ENCODE measurements around the gene TTL. TPM values are rescaled to one million over a fixed set of nuclear protein-coding genes. Genes with fewer than 3 reads are reported as not detected.
"Not testable (repeated sequence)": the region's sequence is repeated elsewhere in the genome, so short reads cannot be mapped to it uniquely, and the experiment has no call there.

The TTL gene
- polyA plus RNA-seq, 3 donors, result 2.7 to 13.9 (median 5.4) TPM

DNA sequence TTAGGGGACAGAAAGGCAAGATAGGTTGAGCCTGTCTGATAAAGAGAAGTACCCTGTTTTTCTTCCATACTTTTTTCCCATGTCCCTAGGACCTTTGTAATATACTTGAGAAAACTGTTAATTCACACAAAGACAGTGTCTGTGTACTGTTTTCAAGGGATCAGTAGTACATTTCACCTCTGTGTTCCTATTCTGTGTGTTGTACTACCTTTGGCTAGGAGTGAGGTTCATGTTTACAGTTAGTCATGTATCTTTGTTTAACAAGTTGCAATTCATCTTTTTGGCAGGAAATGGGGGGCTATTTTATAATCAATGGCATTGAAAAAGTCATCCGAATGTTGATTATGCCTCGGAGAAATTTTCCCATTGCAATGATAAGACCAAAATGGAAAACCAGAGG is 67.0 kb downstream of the TTL start:
- intact Hi-C loops (cut with micrococcal nuclease), result no loop called here
- H3K36me3 ChIP-seq (replicated peaks in 1 of 2; ENCODE audit: control insufficient read depth in 1 of 2, insufficient read depth in 2 of 2, low read length in 2 of 2), result peaks cover 66 to 79% of the 10 kb centered on the region in 2 donors

DNA sequence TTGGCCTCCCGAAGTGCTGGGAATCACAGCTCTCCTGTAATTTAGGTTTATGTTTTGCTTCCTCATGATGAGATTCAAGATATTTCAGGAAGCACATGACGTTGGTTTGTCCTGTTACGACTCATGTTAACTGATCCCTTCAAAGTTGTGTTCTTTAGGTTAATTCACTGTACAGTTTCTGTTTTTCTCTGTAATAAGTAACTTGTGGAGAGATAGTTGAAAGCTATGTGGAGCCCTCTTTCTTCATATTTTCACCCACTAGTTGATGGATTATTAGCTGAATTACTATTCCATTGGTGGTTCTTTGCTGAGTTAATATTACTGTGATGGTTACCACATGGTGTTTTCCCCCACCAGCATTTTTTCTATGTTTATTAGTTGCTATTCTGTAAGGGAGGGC is 84.1 kb downstream of the TTL start:
- intact Hi-C loops (cut with micrococcal nuclease), result no loop called here
- no peak overlapping the region for H3K9ac ChIP-seq (ENCODE audit: insufficient read depth, low read length, poor library complexity, severe bottlenecking)
- WGBS (ENCODE audit: insufficient coverage), result 29% methylated on average over 1 of the region's 3 CpGs
- H3K79me2 ChIP-seq (ENCODE audit: insufficient read depth, low read length), result no peaks in the 10 kb centered on the region
- Mint-ChIP-seq H3K4me1 (no peaks in the 10 kb centered on the region), H3K4me3 (no peak overlapping the region), H3K9me3 (peaks cover 0 to 6% (median 2%) of the 10 kb centered on the region in 7 donors), H3K36me3 (peaks cover 82 to 91% of the 10 kb centered on the region in 2 donors), H3K27me3 (ENCODE audit: low read depth in 3 of 3) (no peaks in the 10 kb centered on the region), H3K27ac (peak overlapping the region in 1 of 7 donors; percentile 18)
- no peak overlapping the region for H3K27ac ChIP-seq (ENCODE audit: low read depth in 1 of 2, low read length in 2 of 2)
- H3K4me3 ChIP-seq (replicated peaks in 1 of 3; ENCODE audit: low read depth in 2 of 3, low read length in 3 of 3), result no peak overlapping the region
- H3K4me1 ChIP-seq (ENCODE audit: control insufficient read depth in 1 of 2, insufficient read depth in 2 of 2, low read length in 2 of 2), result no peaks in the 10 kb centered on the region
- H3K36me3 ChIP-seq (replicated peaks in 1 of 2; ENCODE audit: control insufficient read depth in 1 of 2, insufficient read depth in 2 of 2, low read length in 2 of 2), result peaks cover 68 to 97% of the 10 kb centered on the region in 2 donors
- H2AFZ ChIP-seq (ENCODE audit: insufficient read depth, low read depth, low read length, poor library complexity, severe bottlenecking), result no peak overlapping the region
- H3K27me3 ChIP-seq (ENCODE audit: control insufficient read depth in 2 of 2, insufficient read depth in 2 of 2, low read length in 2 of 2), result no peaks in the 10 kb centered on the region
- no peak for DNase-seq
- no peaks in the 10 kb centered on the region for H3K9me3 ChIP-seq (replicated peaks in 1 of 2; ENCODE audit: control insufficient read depth in 1 of 2, insufficient read depth in 1 of 2, low read length in 2 of 2)
- no peak overlapping the region for H3K4me2 ChIP-seq (replicated peaks; ENCODE audit: extremely low read depth, low read length, poor library complexity, severe bottlenecking)
- no peaks in the 10 kb centered on the region for H4K20me1 ChIP-seq (ENCODE audit: insufficient read depth, low read length)
- TF ChIP-seq, protein P1, sequence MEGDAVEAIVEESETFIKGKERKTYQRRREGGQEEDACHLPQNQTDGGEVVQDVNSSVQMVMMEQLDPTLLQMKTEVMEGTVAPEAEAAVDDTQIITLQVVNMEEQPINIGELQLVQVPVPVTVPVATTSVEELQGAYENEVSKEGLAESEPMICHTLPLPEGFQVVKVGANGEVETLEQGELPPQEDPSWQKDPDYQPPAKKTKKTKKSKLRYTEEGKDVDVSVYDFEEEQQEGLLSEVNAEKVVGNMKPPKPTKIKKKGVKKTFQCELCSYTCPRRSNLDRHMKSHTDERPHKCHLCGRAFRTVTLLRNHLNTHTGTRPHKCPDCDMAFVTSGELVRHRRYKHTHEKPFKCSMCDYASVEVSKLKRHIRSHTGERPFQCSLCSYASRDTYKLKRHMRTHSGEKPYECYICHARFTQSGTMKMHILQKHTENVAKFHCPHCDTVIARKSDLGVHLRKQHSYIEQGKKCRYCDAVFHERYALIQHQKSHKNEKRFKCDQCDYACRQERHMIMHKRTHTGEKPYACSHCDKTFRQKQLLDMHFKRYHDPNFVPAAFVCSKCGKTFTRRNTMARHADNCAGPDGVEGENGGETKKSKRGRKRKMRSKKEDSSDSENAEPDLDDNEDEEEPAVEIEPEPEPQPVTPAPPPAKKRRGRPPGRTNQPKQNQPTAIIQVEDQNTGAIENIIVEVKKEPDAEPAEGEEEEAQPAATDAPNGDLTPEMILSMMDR (IDR thresholded peaks at IDR 0.05), result no peak

More for the DNA sequence above, 67.0 kb downstream of the TTL start:
- peaks cover 64 to 69% of the 10 kb centered on the region in 2 donors for H3K36me3 Mint-ChIP-seq
- peaks cover 4% of the 10 kb centered on the region for H3K4me1 Mint-ChIP-seq
- no peaks in the 10 kb centered on the region for H3K27me3 ChIP-seq (ENCODE audit: control insufficient read depth in 2 of 2, insufficient read depth in 2 of 2, low read length in 2 of 2)
- H3K27me3 Mint-ChIP-seq (ENCODE audit: low read depth in 3 of 3), result peaks cover 0 to 2% (median 0%) of the 10 kb centered on the region in 3 donors
- no peak overlapping the region for H3K4me3 ChIP-seq (replicated peaks in 1 of 3; ENCODE audit: low read depth in 2 of 3, low read length in 3 of 3)
- no peak overlapping the region for H3K27ac Mint-ChIP-seq
- H3K9me3 Mint-ChIP-seq, result no peaks in the 10 kb centered on the region
- H3K4me1 ChIP-seq (ENCODE audit: control insufficient read depth in 1 of 2, insufficient read depth in 2 of 2, low read length in 2 of 2), result no peaks in the 10 kb centered on the region
- H3K9me3 ChIP-seq (replicated peaks in 1 of 2; ENCODE audit: control insufficient read depth in 1 of 2, insufficient read depth in 1 of 2, low read length in 2 of 2), result no peaks in the 10 kb centered on the region
- H3K27ac ChIP-seq (ENCODE audit: low read depth in 1 of 2, low read length in 2 of 2), result no peak overlapping the region
- TF ChIP-seq, protein P1 (IDR thresholded peaks at IDR 0.05), result no peak
- no peak for DNase-seq
- H4K20me1 ChIP-seq (ENCODE audit: insufficient read depth, low read length), result no peaks in the 10 kb centered on the region
- no peak overlapping the region for H3K4me2 ChIP-seq (replicated peaks; ENCODE audit: extremely low read depth, low read length, poor library complexity, severe bottlenecking)
- no peak overlapping the region for H2AFZ ChIP-seq (ENCODE audit: insufficient read depth, low read depth, low read length, poor library complexity, severe bottlenecking)
- no peak overlapping the region for H3K9ac ChIP-seq (ENCODE audit: insufficient read depth, low read length, poor library complexity, severe bottlenecking)
- H3K79me2 ChIP-seq (ENCODE audit: insufficient read depth, low read length), result peaks cover 29% of the 10 kb centered on the region
- WGBS (ENCODE audit: insufficient coverage), result 100% methylated on average over 2 of the region's 2 CpGs
- H3K4me3 Mint-ChIP-seq, result no peak overlapping the region

DNA sequence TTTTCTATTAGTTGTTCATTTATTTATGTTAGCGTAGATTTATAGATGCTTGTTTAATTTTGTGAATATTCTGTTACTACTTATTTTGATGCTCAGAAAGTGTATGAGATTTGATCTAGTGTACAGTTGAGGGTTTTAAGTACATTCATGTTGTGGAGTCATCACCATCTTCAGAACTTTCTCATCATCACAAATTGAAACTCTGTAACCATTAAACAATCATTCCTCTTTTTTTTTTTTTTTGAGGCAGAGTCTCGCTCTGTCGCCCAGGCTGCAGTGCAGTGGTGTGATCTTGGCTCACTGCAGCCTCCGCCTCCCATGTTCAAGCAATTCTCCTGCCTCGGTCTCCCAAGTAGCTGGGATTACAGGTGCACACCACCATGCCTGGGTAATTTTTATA is 84.6 kb downstream of the TTL start:
- H4K20me1 ChIP-seq (ENCODE audit: insufficient read depth, low read length); H3K9ac ChIP-seq (ENCODE audit: insufficient read depth, low read length, poor library complexity, severe bottlenecking); H2AFZ ChIP-seq (ENCODE audit: insufficient read depth, low read depth, low read length, poor library complexity, severe bottlenecking); H3K4me1 ChIP-seq (ENCODE audit: control insufficient read depth in 1 of 2, insufficient read depth in 2 of 2, low read length in 2 of 2); DNase-seq; H3K27me3 ChIP-seq (ENCODE audit: control insufficient read depth in 2 of 2, insufficient read depth in 2 of 2, low read length in 2 of 2); intact Hi-C loops (cut with micrococcal nuclease); H3K4me1 Mint-ChIP-seq; H3K79me2 ChIP-seq (ENCODE audit: insufficient read depth, low read length); H3K27ac ChIP-seq (ENCODE audit: low read depth in 1 of 2, low read length in 2 of 2); H3K9me3 Mint-ChIP-seq; H3K27ac Mint-ChIP-seq; H3K9me3 ChIP-seq (replicated peaks in 1 of 2; ENCODE audit: control insufficient read depth in 1 of 2, insufficient read depth in 1 of 2, low read length in 2 of 2); H3K4me3 ChIP-seq (replicated peaks in 1 of 3; ENCODE audit: low read depth in 2 of 3, low read length in 3 of 3); H3K4me2 ChIP-seq (replicated peaks; ENCODE audit: extremely low read depth, low read length, poor library complexity, severe bottlenecking); H3K27me3 Mint-ChIP-seq (ENCODE audit: low read depth in 3 of 3); H3K4me3 Mint-ChIP-seq: not testable (repeated sequence)
- peaks cover 82 to 91% of the 10 kb centered on the region in 2 donors for H3K36me3 Mint-ChIP-seq
- no CpG with 5 or more reads among the region's 5 CpGs for WGBS (ENCODE audit: insufficient coverage)
- peaks cover 68 to 97% of the 10 kb centered on the region in 2 donors for H3K36me3 ChIP-seq (replicated peaks in 1 of 2; ENCODE audit: control insufficient read depth in 1 of 2, insufficient read depth in 2 of 2, low read length in 2 of 2)

Data from CD14-positive monocyte (primary cell).